Aorta (tissue), 5 donors: Measurements from ENCODE around the gene ADPRS. TPM values are rescaled to one million over a fixed set of nuclear protein-coding genes. Genes with fewer than 3 reads are reported as not detected.

Experiments
- ATAC-seq: fragments of 200-7000 bp; cut with Tn5 transposase; one replicate; pipeline ENCODE4 v1.9.1; 2022; ENCODE audit warnings: moderate library complexity; ENCODE audit not compliant: low FRiP score
- DNase-seq, 2 donors: peaks; one replicate each; pipeline ENCODE4 v3.0.0-alpha.2; 2020
- H3K27ac ChIP-seq, 2 donors: one replicate each; pipeline ENCODE4 v1.5.1; 2013; ENCODE audit warnings: low read length in 2 of 2, mild to moderate bottlenecking in 2 of 2, moderate library complexity in 2 of 2, control low read depth in 1 of 2, inconsistent platforms in 1 of 2, low read depth in 1 of 2
- H3K27me3 ChIP-seq, 2 donors: one replicate each; pipeline ENCODE4 v1.6.1; 2013; ENCODE audit warnings: control low read depth in 1 of 2, low read length in 1 of 2, mild to moderate bottlenecking in 1 of 2, moderate library complexity in 1 of 2; ENCODE audit not compliant: insufficient read depth in 2 of 2, control insufficient read depth in 1 of 2
- H3K36me3 ChIP-seq, 2 donors: one replicate each; pipeline ENCODE4 v1.6.1; 2013; ENCODE audit warnings: control low read depth in 1 of 2, low read length in 1 of 2, mild to moderate bottlenecking in 1 of 2; ENCODE audit not compliant: insufficient read depth in 2 of 2, control insufficient read depth in 1 of 2
- H3K4me1 ChIP-seq, 2 donors: one replicate each; pipeline ENCODE4 v1.6.1; 2013; ENCODE audit warnings: low read length in 2 of 2, control low read depth in 1 of 2, mild to moderate bottlenecking in 1 of 2, moderate library complexity in 1 of 2; ENCODE audit not compliant: insufficient read depth in 2 of 2, control insufficient read depth in 1 of 2
- H3K4me3 ChIP-seq, 2 donors: one replicate each; pipeline ENCODE4 v1.5.1; 2013; ENCODE audit warnings: low read length in 2 of 2, control low read depth in 1 of 2, mild to moderate bottlenecking in 1 of 2
- H3K9me3 ChIP-seq: one replicate; pipeline ENCODE4 v1.6.1; 2013; ENCODE audit warnings: mild to moderate bottlenecking, low read length; ENCODE audit not compliant: control insufficient read depth
- WGBS, 2 donors: extraction: QIAGEN DNeasy Blood & Tissue Kit; methylation state at CpG; one replicate each; pipeline ENCODE4 v1.1.7; 2013; 5-methylcytosine and 5-hydroxymethylcytosine counted together
- intact Hi-C, 2 donors: fragments of 100-400 bp; cut with DNase I; formaldehyde crosslinking; loops; one replicate each; pipeline versions ENCODE4 v1.14.2 to v1.15.0; 2022
- polyA plus RNA-seq, 2 donors: library from polyadenylated mRNA; stranded (reverse); fragments of 200-250 nt; gene quantifications; one replicate each; pipeline ENCODE4 v1.2.3, GENCODE V29; 2013
- total RNA-seq, 2 donors: library from RNA; stranded (reverse); fragmentation: NEBNext Ultra II Directional; extraction: Animal tissue kit (Norgen Biotek cat#: 25700); gene quantifications; one replicate each; pipeline ENCODE4 v1.2.1, GENCODE V29; 2021
- donor health status: healthy with polysubstance abuse.
- donor health status: Bipolar disorder and iron deficiency.
- donor health status: DM: no; HTN: no; CAD: no.
- donor health status: DM: no; HTN: no; CAD: no.
- donor health status: DM: yes; HTN: yes; CAD: no.

Gene ADPRS
- total and polyA plus RNA-seq, 4 donors, result 12.9 to 21.2 (median 18.1) TPM

DNA sequence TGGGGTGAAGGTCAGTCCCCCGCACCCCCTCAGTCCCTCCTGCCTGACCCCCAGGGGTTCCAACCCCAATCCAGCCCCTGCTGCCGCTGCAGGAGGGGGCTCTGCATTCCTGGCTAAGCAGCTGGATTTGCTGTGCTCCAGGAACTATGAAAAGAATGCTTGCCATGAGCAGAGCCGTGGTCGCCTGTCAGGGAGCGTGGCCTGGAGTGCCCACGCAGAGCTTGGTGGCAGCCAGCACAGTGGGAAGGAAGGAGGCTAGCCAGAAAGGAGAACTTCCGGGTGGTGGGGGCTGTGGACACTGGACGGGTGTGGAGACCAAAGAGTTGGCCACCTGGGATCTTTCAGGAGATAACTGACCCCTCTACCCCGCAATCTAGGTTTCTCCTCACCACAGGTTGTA is 30.8 kb downstream of the ADPRS start:
- H3K36me3 ChIP-seq, result no peaks in the 10 kb centered on the region
- ATAC-seq (no peak), DNase-seq (no peak)
- H3K27me3 ChIP-seq, result no peaks in the 10 kb centered on the region
- H3K9me3 ChIP-seq, result no peaks in the 10 kb centered on the region
- peaks cover 0 to 4% of the 10 kb centered on the region in 2 donors for H3K4me1 ChIP-seq
- H3K4me3 ChIP-seq, result no peak overlapping the region
- WGBS, 2 donors, result 11 to 12% methylated on average over 9 of the region's 9 CpGs
- intact Hi-C loops, result no loop called here
- peak overlapping the region in 1 of 2 donors; percentile 43 for H3K27ac ChIP-seq

GRCh38 chr1:36122062-36123030 is 33.7 kb downstream of the ADPRS start:
- Histone ChIP-seq H3K9me3 (no peaks in the 10 kb centered on the region), H3K4me3 (no peak overlapping the region), H3K4me1 (no peaks in the 10 kb centered on the region), H3K36me3 (no peaks in the 10 kb centered on the region), H3K27ac (no peak overlapping the region), H3K27me3 (no peaks in the 10 kb centered on the region)
- ATAC-seq (no peak), DNase-seq (no peak)
- intact Hi-C loops, result no loop called here
- WGBS, 2 donors, result 89 to 96% methylated on average over 12 of the region's 12 CpGs

DNA sequence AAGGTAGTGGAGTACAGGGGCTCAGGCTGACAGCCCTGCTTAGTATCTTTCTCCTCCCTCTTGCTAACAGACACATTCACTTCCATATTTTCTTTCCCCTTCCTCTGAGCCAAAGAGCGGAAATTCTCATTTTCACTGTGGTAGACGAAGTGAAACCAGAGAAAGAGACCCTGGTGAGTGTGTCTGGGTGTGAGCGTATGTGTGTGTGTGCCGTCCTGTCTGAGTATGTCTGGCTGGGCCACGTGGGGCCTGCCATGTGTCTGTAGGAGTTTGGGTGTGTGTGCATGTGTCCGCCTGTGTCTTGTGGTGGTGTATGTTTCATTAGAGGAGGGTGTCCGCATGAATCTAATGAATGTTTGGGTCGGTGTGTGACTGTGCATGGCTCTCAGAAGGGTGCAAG is 34.7 kb downstream of the ADPRS start:
- intact Hi-C loops, result no loop called here
- ATAC-seq (no peak), DNase-seq (peak in 1 of 2 donors; percentile 76)
- WGBS, 2 donors, result 86 to 87% methylated on average over 8 of the region's 8 CpGs
- Histone ChIP-seq H3K27ac (no peak overlapping the region), H3K4me1 (no peaks in the 10 kb centered on the region), H3K9me3 (no peaks in the 10 kb centered on the region), H3K36me3 (no peaks in the 10 kb centered on the region), H3K4me3 (no peak overlapping the region), H3K27me3 (no peaks in the 10 kb centered on the region)

DNA sequence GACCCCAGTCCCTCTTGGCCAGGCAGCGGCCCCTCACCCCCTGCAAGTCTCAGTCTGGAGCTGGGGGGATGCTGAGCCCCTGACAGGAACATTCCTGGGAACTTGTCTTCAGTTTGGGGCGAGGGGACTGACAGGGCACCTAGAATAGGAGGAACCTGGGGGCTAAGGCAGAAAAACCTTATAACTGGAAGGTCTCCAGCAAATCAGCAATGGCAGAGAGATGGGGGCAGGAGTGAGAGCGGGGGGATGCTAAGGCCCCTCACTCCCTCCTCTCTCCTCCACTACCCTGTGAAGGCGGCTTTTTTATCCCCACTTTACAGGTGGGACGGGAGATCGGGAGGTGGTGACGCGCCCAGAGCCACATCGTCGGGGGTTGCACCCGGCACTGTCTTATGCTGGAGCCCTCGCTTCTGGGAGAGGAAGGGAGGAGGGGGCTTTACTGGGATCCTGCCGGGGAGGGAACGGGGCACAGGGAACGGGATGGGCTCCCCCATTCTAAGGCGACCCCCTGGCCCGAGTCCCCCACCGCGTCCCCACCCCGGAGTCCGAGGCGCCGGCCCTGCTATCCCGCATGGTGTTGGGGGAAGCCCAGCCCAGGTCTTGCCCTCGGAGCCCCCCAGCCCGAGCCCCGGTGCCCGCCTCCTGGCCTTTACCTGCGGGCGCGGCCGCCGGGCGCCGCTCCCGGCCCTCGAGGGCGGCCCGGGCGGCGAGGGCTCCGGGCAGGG is 35.9 kb downstream of the ADPRS start:
- Histone ChIP-seq H3K4me3 (peak overlapping the region; percentile 51 to 65), H3K4me1 (no peaks in the 10 kb centered on the region), H3K36me3 (no peaks in the 10 kb centered on the region), H3K27ac (peak overlapping the region; percentile 28 to 50), H3K27me3 (no peaks in the 10 kb centered on the region), H3K9me3 (no peaks in the 10 kb centered on the region)
- DNase-seq, result no peak
- no peak for ATAC-seq
- intact Hi-C loops, result no loop called here
- WGBS, 2 donors, result 32 to 35% methylated on average over 32 to 42 of the region's 42 CpGs

DNA sequence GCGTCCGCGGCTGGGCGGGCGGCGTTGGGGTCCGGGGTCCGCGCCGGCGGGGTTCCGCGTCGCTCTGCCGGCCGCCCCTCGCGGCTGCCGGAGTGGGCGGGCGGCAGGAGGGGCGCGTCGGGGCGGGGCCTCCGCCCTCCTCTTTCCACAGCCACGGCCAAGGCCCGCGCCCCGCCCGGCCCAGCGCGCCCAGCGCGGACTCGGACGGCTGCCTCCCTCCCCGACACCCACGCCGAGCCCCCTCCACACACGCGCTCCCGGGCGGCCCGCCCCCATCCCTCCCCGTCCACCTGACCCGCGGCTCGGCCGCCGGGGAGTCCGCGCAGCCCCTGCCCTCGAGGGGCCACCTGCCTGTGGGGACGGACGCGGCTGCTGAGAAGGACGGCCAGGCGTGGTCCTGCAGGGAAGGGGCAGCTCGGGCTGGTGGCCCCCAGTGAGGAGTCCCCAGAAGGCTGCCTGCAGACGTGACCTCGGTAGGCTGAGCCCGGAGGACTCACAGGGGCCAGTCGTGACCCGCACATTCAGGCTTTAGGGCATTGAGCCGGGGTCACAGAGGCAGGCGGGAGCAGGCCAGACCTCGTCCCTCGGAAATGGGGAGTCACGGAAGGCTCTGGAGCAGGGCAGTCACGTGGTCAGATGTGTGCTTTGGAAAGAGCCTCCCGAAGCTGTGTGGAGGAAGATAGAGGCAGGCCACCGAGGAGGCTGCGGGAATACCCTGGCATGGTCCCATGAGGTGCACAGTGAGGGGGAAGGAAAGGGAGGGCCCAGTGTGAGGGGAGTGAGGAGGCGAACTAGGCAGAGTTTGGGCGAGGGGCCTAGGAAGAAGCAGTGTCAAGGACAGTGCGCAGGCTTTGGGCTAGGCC is 36.7 kb downstream of the ADPRS start, which contains the start of gene COL8A2:
Gene COL8A2, minus strand, starts transcription at position 94 of the 863 bp plus-strand sequence. CDS start 24,980 bp downstream, outside the sequence.
- Histone ChIP-seq H3K36me3 (no peaks in the 10 kb centered on the region), H3K4me3 (peak within 1 kb of the TSS; percentile 51 to 65), H3K27ac (peak within 1 kb of the TSS; percentile 35 to 50), H3K27me3 (no peaks in the 10 kb centered on the region), H3K9me3 (no peaks in the 10 kb centered on the region), H3K4me1 (no peaks in the 10 kb centered on the region)
- DNase-seq, result peak; percentile 75 to 91
- WGBS, 2 donors, result 10 to 22% methylated on average over 33 to 77 of the region's 77 CpGs
- peak; percentile 86 for ATAC-seq
- intact Hi-C loops, result no loop called here

DNA sequence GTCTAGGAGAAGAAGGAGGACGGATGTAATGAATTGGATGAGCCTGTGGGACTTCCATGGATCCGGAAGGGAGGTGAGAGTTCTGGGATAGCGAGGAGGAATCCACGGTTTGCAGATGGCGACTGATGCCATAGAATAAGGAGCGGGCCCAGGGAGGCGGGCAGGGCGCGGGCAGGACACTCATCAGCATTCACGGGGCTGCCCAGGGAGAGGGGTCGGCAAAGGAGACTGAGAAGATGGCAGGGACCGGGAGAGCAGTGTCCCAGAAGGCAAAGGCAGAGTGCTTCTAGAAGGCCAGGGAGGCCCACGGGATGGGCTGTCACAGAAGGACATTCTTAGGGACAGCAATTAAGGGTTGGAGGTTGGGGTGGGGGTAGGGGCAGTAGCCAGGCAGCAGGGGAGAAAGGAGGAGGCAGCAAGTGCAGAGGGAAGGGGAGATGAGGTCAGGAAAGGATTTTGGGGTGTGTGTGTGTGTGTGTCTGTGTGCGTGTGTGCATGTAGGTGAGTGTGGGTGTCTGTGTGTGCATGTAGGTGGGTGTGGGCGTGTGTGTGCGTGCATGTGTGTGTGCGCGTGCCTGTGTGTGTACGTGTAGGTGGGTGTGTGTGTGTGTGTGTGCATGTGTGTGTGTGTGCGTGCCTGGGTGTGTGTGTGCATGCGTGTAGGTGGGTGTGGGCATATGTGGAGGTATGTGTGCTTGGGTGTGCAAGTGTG is 37.5 kb downstream of the ADPRS start:
- intact Hi-C loops, result loop anchor here in 1 of 2 donors (2.0 kb wide), 1 partner anchor 19 kb away; no protein-coding TSS in a partner anchor
- no peaks in the 10 kb centered on the region for H3K4me1 ChIP-seq
- H3K27me3 ChIP-seq, result no peaks in the 10 kb centered on the region
- ATAC-seq (no peak), DNase-seq (no peak)
- 89% methylated on average over 21 of the region's 21 CpGs for WGBS, 2 donors
- no peak overlapping the region for H3K27ac ChIP-seq
- no peak overlapping the region for H3K4me3 ChIP-seq
- no peaks in the 10 kb centered on the region for H3K9me3 ChIP-seq
- no peaks in the 10 kb centered on the region for H3K36me3 ChIP-seq

- no peak for DNase-seq
- H3K4me1 ChIP-seq, result no peaks in the 10 kb centered on the region
- intact Hi-C loops, result loop anchor here in 1 of 2 donors (2.0 kb wide), 1 partner anchor 20 kb away; no protein-coding TSS in a partner anchor
- no peak for ATAC-seq
- H3K36me3 ChIP-seq, result no peaks in the 10 kb centered on the region
- no peaks in the 10 kb centered on the region for H3K9me3 ChIP-seq
- H3K27ac ChIP-seq, result no peak overlapping the region
- 43 to 52% methylated on average over 7 of the region's 7 CpGs for WGBS, 2 donors
- no peaks in the 10 kb centered on the region for H3K27me3 ChIP-seq
- no peak overlapping the region for H3K4me3 ChIP-seq
Observed at GRCh38 chr1:36126797-36127500, 38.3 kb downstream of the ADPRS start.
